ENCODE results near the gene RGMA.
"Not testable (repeated sequence)": the region's sequence is repeated elsewhere in the genome, so short reads cannot be mapped to it uniquely, and the experiment has no call there.

RGMA gene

DNA sequence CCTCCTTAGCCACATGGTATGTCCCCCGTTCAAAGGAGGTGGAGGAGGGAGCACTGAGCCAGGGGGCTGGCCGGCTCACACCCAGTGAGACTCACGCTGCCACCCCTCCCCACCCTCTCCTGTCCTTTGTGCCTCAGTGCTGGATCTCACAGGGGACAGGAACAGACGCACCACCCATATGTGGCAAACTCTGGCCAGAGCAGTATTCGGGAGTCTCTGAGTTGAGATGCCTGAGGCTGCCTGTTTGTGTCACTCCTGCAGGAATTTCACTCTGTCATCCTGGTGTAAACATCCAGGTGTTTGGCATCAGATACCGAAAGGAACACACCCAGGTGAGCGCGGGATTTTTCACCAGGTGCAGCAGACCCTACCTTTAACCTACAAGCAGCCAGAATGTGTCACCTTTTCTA is 25.7 kb downstream of the RGMA start:
- DNase-seq (ENCODE audit: insufficient read length, low spot score), result no peak
- no peak for FAIRE-seq
- TF ChIP-seq SPI1 (IDR thresholded peaks at IDR 0.05; ENCODE audit: low read depth, low read length) (no peak), PAX5 (IDR thresholded peaks at IDR 0.05; ENCODE audit: insufficient read depth, low read length, severe bottlenecking) (no peak), TAF1 (IDR thresholded peaks at IDR 0.05; ENCODE audit: low read depth, low read length) (no peak), POLR2A (IDR thresholded peaks at IDR 0.05; ENCODE audit: low read depth, low read length) (no peak), POLR2AphosphoS5 (IDR thresholded peaks at IDR 0.05; ENCODE audit: low read depth, low read length) (no peak), POU2F2 (IDR thresholded peaks at IDR 0.05; ENCODE audit: low read depth, low read length) (no peak)

- FAIRE-seq; DNase-seq (ENCODE audit: insufficient read length, low spot score): not testable (repeated sequence)
These were observed 26.3 kb downstream of the RGMA start for GRCh38 chr15:93062628-93063261.

DNA sequence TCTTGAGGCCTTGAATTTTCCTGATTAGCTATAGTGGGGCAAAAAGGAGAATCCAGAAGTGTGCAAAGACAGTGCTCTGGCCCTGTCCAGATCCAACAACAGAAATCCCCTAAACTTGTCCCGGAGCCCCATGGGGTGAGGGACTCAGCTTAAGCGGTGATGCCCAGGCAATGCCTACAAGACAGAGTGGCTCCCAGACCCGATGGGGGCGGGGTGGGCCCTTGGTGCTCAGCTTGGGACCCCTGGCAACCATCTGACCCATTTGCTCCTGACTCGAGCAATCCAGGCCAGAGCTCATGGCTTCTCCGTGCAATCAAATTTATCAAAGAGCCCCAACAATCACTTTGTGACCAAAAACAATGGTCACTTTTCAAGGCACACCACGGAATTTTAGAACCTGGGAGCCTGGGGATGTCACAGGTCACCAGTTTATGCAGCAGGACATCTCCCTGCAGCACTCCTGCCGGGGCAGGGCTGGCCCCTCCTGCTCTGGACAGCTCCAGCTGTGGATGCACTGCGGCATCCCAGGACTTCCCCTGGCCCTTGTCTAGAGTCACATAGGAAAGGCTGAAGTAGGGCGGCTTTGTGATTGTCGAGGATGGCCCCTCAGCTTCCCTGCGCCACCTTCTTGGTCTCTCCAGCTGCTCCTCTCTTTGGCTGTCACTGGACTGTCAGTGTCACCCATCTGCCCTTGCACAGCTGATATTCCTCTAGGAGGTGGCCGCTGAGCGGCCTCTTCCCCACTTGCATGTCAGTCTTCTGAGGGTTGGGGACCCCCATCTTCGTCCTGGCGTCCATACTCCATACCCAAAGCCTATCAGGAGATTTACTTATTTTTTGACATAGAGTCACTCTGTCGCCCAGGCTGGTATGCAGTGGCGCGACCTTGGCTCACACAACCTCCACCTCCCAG is 28.4 kb downstream of the RGMA start:
- no peak for DNase-seq (ENCODE audit: insufficient read length, low spot score)
- no peak for FAIRE-seq
- no peak for TF ChIP-seq POLR2AphosphoS5 (IDR thresholded peaks at IDR 0.05; ENCODE audit: low read depth, low read length)

- FAIRE-seq (no peak), DNase-seq (ENCODE audit: insufficient read length, low spot score) (no peak)
- TF ChIP-seq PAX5 (IDR thresholded peaks at IDR 0.05; ENCODE audit: insufficient read depth, low read length, severe bottlenecking) (no peak), POLR2AphosphoS5 (IDR thresholded peaks at IDR 0.05; ENCODE audit: low read depth, low read length) (no peak)
These were observed 29.6 kb downstream of the RGMA start for GRCh38 chr15:93059442-93059841.

GRCh38 chr15:93058904-93059427 is 30.0 kb downstream of the RGMA start:
- FAIRE-seq, result no peak
- TF ChIP-seq PAX5 (IDR thresholded peaks at IDR 0.05; ENCODE audit: insufficient read depth, low read length, severe bottlenecking), result no peak
- no peak for TF ChIP-seq SPI1 (IDR thresholded peaks at IDR 0.05; ENCODE audit: low read depth, low read length)
- no peak for TF ChIP-seq TAF1 (IDR thresholded peaks at IDR 0.05; ENCODE audit: low read depth, low read length)
- no peak for TF ChIP-seq POU2F2 (IDR thresholded peaks at IDR 0.05; ENCODE audit: low read depth, low read length)
- TF ChIP-seq POLR2A (IDR thresholded peaks at IDR 0.05; ENCODE audit: low read depth, low read length), result no peak
- no peak for TF ChIP-seq POLR2AphosphoS5 (IDR thresholded peaks at IDR 0.05; ENCODE audit: low read depth, low read length)

GRCh38 chr15:93058128-93058527 is 30.9 kb downstream of the RGMA start:
- TF ChIP-seq POLR2A (IDR thresholded peaks at IDR 0.05; ENCODE audit: low read depth, low read length), result no peak
- no peak for TF ChIP-seq POLR2AphosphoS5 (IDR thresholded peaks at IDR 0.05; ENCODE audit: low read depth, low read length)
- no peak for TF ChIP-seq POU2F2 (IDR thresholded peaks at IDR 0.05; ENCODE audit: low read depth, low read length)
- TF ChIP-seq PAX5 (IDR thresholded peaks at IDR 0.05; ENCODE audit: insufficient read depth, low read length, severe bottlenecking), result no peak
- TF ChIP-seq SPI1 (IDR thresholded peaks at IDR 0.05; ENCODE audit: low read depth, low read length), result no peak
- TF ChIP-seq TAF1 (IDR thresholded peaks at IDR 0.05; ENCODE audit: low read depth, low read length), result no peak
- DNase-seq (ENCODE audit: insufficient read length, low spot score) (no peak), FAIRE-seq (no peak)

More at GRCh38 chr15:93058904-93059427, 30.0 kb downstream of the RGMA start:
- no peak for DNase-seq (ENCODE audit: insufficient read length, low spot score)

GRCh38 chr15:93057618-93058017 is 31.4 kb downstream of the RGMA start:
- FAIRE-seq, result no peak
- TF ChIP-seq POLR2A (IDR thresholded peaks at IDR 0.05; ENCODE audit: low read depth, low read length) (no peak), SPI1 (IDR thresholded peaks at IDR 0.05; ENCODE audit: low read depth, low read length) (no peak), PAX5 (IDR thresholded peaks at IDR 0.05; ENCODE audit: insufficient read depth, low read length, severe bottlenecking) (no peak), POU2F2 (IDR thresholded peaks at IDR 0.05; ENCODE audit: low read depth, low read length) (no peak), POLR2AphosphoS5 (IDR thresholded peaks at IDR 0.05; ENCODE audit: low read depth, low read length) (no peak), TAF1 (IDR thresholded peaks at IDR 0.05; ENCODE audit: low read depth, low read length) (no peak)
- no peak for DNase-seq (ENCODE audit: insufficient read length, low spot score)

GRCh38 chr15:93056836-93057235 is 32.2 kb downstream of the RGMA start:
- no peak for TF ChIP-seq SPI1 (IDR thresholded peaks at IDR 0.05; ENCODE audit: low read depth, low read length)
- no peak for TF ChIP-seq PAX5 (IDR thresholded peaks at IDR 0.05; ENCODE audit: insufficient read depth, low read length, severe bottlenecking)
- no peak for TF ChIP-seq TAF1 (IDR thresholded peaks at IDR 0.05; ENCODE audit: low read depth, low read length)
- no peak for TF ChIP-seq POLR2A (IDR thresholded peaks at IDR 0.05; ENCODE audit: low read depth, low read length)
- no peak for TF ChIP-seq POLR2AphosphoS5 (IDR thresholded peaks at IDR 0.05; ENCODE audit: low read depth, low read length)
- no peak for TF ChIP-seq POU2F2 (IDR thresholded peaks at IDR 0.05; ENCODE audit: low read depth, low read length)
- DNase-seq (ENCODE audit: insufficient read length, low spot score) (no peak), FAIRE-seq (no peak)

DNA sequence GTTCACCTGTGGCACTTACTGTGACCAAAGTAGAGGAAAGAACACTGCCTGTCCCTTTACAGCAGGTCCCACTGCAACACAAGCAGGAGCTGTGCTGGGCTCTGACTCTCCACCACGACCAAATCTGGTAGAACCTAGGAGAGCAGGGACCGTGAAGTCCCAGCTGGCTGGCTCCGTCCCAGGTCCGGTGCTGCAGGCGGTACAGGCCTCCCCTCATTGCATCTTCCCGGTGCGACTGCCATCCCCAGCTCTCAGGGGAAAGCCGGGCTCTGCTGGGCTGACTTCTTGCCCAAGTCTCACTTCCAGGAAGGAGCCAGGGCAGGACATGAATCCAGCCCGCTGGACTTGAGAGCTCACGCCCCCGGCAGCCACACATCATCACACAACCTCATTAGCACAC is 33.8 kb downstream of the RGMA start:
- TF ChIP-seq SPI1 (IDR thresholded peaks at IDR 0.05; ENCODE audit: low read depth, low read length) (no peak), TAF1 (IDR thresholded peaks at IDR 0.05; ENCODE audit: low read depth, low read length) (no peak), PAX5 (IDR thresholded peaks at IDR 0.05; ENCODE audit: insufficient read depth, low read length, severe bottlenecking) (no peak), POU2F2 (IDR thresholded peaks at IDR 0.05; ENCODE audit: low read depth, low read length) (no peak), POLR2AphosphoS5 (IDR thresholded peaks at IDR 0.05; ENCODE audit: low read depth, low read length) (no peak), POLR2A (IDR thresholded peaks at IDR 0.05; ENCODE audit: low read depth, low read length) (no peak)
- no peak for DNase-seq (ENCODE audit: insufficient read length, low spot score)
- no peak for FAIRE-seq

Measured in GM12891 (cell line).